HUES48 (cell line): Measurements from ENCODE around the gene STOX1.
"Not testable (repeated sequence)": the region's sequence is repeated elsewhere in the genome, so short reads cannot be mapped to it uniquely, and the experiment has no call there.

Source experiments
- H3K27ac ChIP-seq: one replicate; pipeline ENCODE4 v1.7.0; 2013; ENCODE audit warnings: low read depth, low read length, inconsistent platforms
- H3K27me3 ChIP-seq: 2 replicates; pipeline ENCODE4 v1.6.1; 2013; ENCODE audit warnings: mild to moderate bottlenecking, low read length; ENCODE audit not compliant: control insufficient read depth, insufficient read depth
- H3K36me3 ChIP-seq: 2 replicates; pipeline ENCODE4 v1.6.1; 2013; ENCODE audit warnings: low read length; ENCODE audit not compliant: control insufficient read depth, insufficient read depth
- H3K4me1 ChIP-seq: 2 replicates; pipeline ENCODE4 v1.6.1; 2013; ENCODE audit warnings: mild to moderate bottlenecking, low read length; ENCODE audit not compliant: control insufficient read depth, insufficient read depth
- H3K4me3 ChIP-seq: 2 replicates; pipeline ENCODE4 v1.5.1; 2013; ENCODE audit warnings: mild to moderate bottlenecking, low read depth, low read length
- H3K9ac ChIP-seq: 2 replicates; pipeline ENCODE4 v1.6.1; 2013; ENCODE audit warnings: mild to moderate bottlenecking, low read depth, low read length, moderate library complexity
- H3K9me3 ChIP-seq: 2 replicates; pipeline ENCODE4 v1.6.1; 2013; ENCODE audit warnings: low read length; ENCODE audit not compliant: control insufficient read depth, insufficient read depth

STOX1 gene

GRCh38 chr10:68868173-68868572 lies 40.8 kb downstream of the STOX1 start:
- peaks cover 18% of the 10 kb centered on the region for H3K4me1 ChIP-seq
- H3K27me3 ChIP-seq, H3K4me3 ChIP-seq, H3K27ac ChIP-seq, H3K9ac ChIP-seq, H3K36me3 ChIP-seq: not testable (repeated sequence)
- H3K9me3 ChIP-seq: peaks cover 20% of the 10 kb centered on the region

- Histone ChIP-seq H3K9ac (no peak overlapping the region), H3K4me3 (no peak overlapping the region), H3K9me3 (peaks cover 20% of the 10 kb centered on the region), H3K27ac (peak overlapping the region; percentile 14), H3K27me3 (no peaks in the 10 kb centered on the region), H3K4me1 (peaks cover 18% of the 10 kb centered on the region), H3K36me3 (no peaks in the 10 kb centered on the region)
Measured at GRCh38 chr10:68869623-68870022, 42.3 kb downstream of the STOX1 start.

GRCh38 chr10:68870061-68870460 lies 42.7 kb downstream of the STOX1 start:
- H3K9ac ChIP-seq: no peak overlapping the region
- H3K27ac ChIP-seq: peak overlapping the region; percentile 99
- H3K27me3 ChIP-seq: no peaks in the 10 kb centered on the region
- peaks cover 18% of the 10 kb centered on the region for H3K4me1 ChIP-seq
- peaks cover 20% of the 10 kb centered on the region for H3K9me3 ChIP-seq
- H3K4me3 ChIP-seq: no peak overlapping the region
- no peaks in the 10 kb centered on the region for H3K36me3 ChIP-seq

- Histone ChIP-seq H3K27ac (peak overlapping the region; percentile 99), H3K4me1 (peaks cover 18% of the 10 kb centered on the region), H3K4me3 (peak overlapping the region; percentile 7; the same call in 1 of the 2 replicates), H3K36me3 (no peaks in the 10 kb centered on the region), H3K9me3 (peaks cover 20% of the 10 kb centered on the region), H3K27me3 (no peaks in the 10 kb centered on the region), H3K9ac (no peak overlapping the region)
Measured at GRCh38 chr10:68870545-68871104, 43.3 kb downstream of the STOX1 start.

GRCh38 chr10:68871105-68871711 lies 43.9 kb downstream of the STOX1 start:
- Histone ChIP-seq H3K36me3 (no peaks in the 10 kb centered on the region), H3K4me1 (peaks cover 18% of the 10 kb centered on the region), H3K27ac (peak overlapping the region; percentile 99), H3K9me3 (peaks cover 20% of the 10 kb centered on the region), H3K4me3 (0 out of 2 replicates have a peak overlapping the region, but pooled peaks have one; percentile 7), H3K27me3 (no peaks in the 10 kb centered on the region), H3K9ac (0 out of 2 replicates have a peak overlapping the region, but pooled peaks have one; percentile 4)

GRCh38 chr10:68871731-68872342 lies 44.5 kb downstream of the STOX1 start:
- no peak overlapping the region for H3K4me3 ChIP-seq
- H3K36me3 ChIP-seq: no peaks in the 10 kb centered on the region
- peak overlapping the region; percentile 99 for H3K27ac ChIP-seq
- H3K27me3 ChIP-seq: no peaks in the 10 kb centered on the region
- peaks cover 20% of the 10 kb centered on the region for H3K9me3 ChIP-seq
- H3K9ac ChIP-seq: 0 out of 2 replicates have a peak overlapping the region, but pooled peaks have one; percentile 4
- peaks cover 23% of the 10 kb centered on the region for H3K4me1 ChIP-seq

GRCh38 chr10:68876246-68877138 lies 49.2 kb downstream of the STOX1 start:
- peak overlapping the region; percentile 88 for H3K27ac ChIP-seq
- no peaks in the 10 kb centered on the region for H3K9me3 ChIP-seq
- H3K9ac ChIP-seq: no peak overlapping the region
- H3K4me1 ChIP-seq: peaks cover 41% of the 10 kb centered on the region
- H3K4me3 ChIP-seq: no peak overlapping the region
- no peaks in the 10 kb centered on the region for H3K27me3 ChIP-seq
- no peaks in the 10 kb centered on the region for H3K36me3 ChIP-seq

GRCh38 chr10:68877482-68878110 lies 50.3 kb downstream of the STOX1 start:
- Histone ChIP-seq H3K4me3 (peak overlapping the region; percentile 24; the same call in 1 of the 2 replicates), H3K27me3 (no peaks in the 10 kb centered on the region), H3K4me1 (peaks cover 34% of the 10 kb centered on the region), H3K27ac (peak overlapping the region; percentile 88), H3K36me3 (no peaks in the 10 kb centered on the region), H3K9ac (peak overlapping the region; percentile 18; the same call in 1 of the 2 replicates), H3K9me3 (no peaks in the 10 kb centered on the region)

- Histone ChIP-seq H3K9ac (no peak overlapping the region), H3K27me3 (no peaks in the 10 kb centered on the region), H3K4me1 (peaks cover 34% of the 10 kb centered on the region), H3K9me3 (no peaks in the 10 kb centered on the region), H3K27ac (peak overlapping the region; percentile 88), H3K36me3 (no peaks in the 10 kb centered on the region), H3K4me3 (no peak overlapping the region)
Measured at GRCh38 chr10:68878496-68878895, 51.2 kb downstream of the STOX1 start.

- H3K27ac ChIP-seq: no peak overlapping the region
- H3K9ac ChIP-seq: no peak overlapping the region
- 0 out of 2 replicates have a peak, but pooled peaks cover under 1% of the 10 kb centered on the region for H3K36me3 ChIP-seq
- H3K27me3 ChIP-seq: no peaks in the 10 kb centered on the region
- no peaks in the 10 kb centered on the region for H3K9me3 ChIP-seq
- H3K4me3 ChIP-seq: no peak overlapping the region
- H3K4me1 ChIP-seq: peaks cover 34% of the 10 kb centered on the region
Measured at GRCh38 chr10:68879628-68880027, 52.3 kb downstream of the STOX1 start.
